ENCODE results near the gene B4GALT4. TPM values are rescaled to one million over a fixed set of nuclear protein-coding genes. Genes with fewer than 3 reads are reported as not detected.
"Not testable (repeated sequence)": the region's sequence is repeated elsewhere in the genome, so short reads cannot be mapped to it uniquely, and the experiment has no call there.

The B4GALT4 gene
- total and polyA plus RNA-seq, 3 experiments from 2014 or later, result 10.6 to 18.0 (median 17.9) TPM

- peaks cover 7 to 32% of the 10 kb centered on the region in 2 donors for H3K27me3 Mint-ChIP-seq
- Histone ChIP-seq H3K36me3 (ENCODE audit: insufficient read depth, low read length) (no peaks in the 10 kb centered on the region), H3K4me3 (ENCODE audit: low read length) (no peak within 1 kb of the TSS), H3K9me3 (ENCODE audit: low read length) (no peaks in the 10 kb centered on the region), H3K27ac (ENCODE audit: low read depth, low read length) (no peak within 1 kb of the TSS), H3K27me3 (ENCODE audit: insufficient read depth, low read length, poor library complexity, severe bottlenecking) (no peaks in the 10 kb centered on the region), H3K4me1 (ENCODE audit: insufficient read depth, low read length) (no peaks in the 10 kb centered on the region)
- peaks cover 0 to 1% (median 0%) of the 10 kb centered on the region in 5 donors for H3K9me3 Mint-ChIP-seq
- ChIA-PET CTCF (no interaction called here), POLR2A (no interaction called here)
- H3K36me3 Mint-ChIP-seq, result peaks cover 0 to 4% (median 0%) of the 10 kb centered on the region in 3 donors
- no peak for DNase-seq
- no peak within 1 kb of the TSS for H3K4me3 Mint-ChIP-seq
- no peaks in the 10 kb centered on the region for H3K4me1 Mint-ChIP-seq
- H3K27ac Mint-ChIP-seq, result peak within 1 kb of the TSS in 1 of 8 donors; percentile 11
Measured at GRCh38 chr3:119173325-119173724, 67.4 kb downstream of the B4GALT4 start, which contains the start of gene UPK1B. Gene UPK1B, plus strand, starts transcription at chr3:119173598. Its CDS starts 13,144 bp downstream, at chr3:119186742.

GRCh38 chr3:119170821-119171220, 69.9 kb downstream of the B4GALT4 start:
- H3K27me3 Mint-ChIP-seq, result peaks cover 3 to 9% of the 10 kb centered on the region in 2 donors
- no peak overlapping the region for H3K4me3 Mint-ChIP-seq
- no peaks in the 10 kb centered on the region for H3K9me3 ChIP-seq (ENCODE audit: low read length)
- ChIA-PET POLR2A (no interaction called here), CTCF (no interaction called here)
- H3K9me3 Mint-ChIP-seq, result no peaks in the 10 kb centered on the region
- no peaks in the 10 kb centered on the region for H3K36me3 ChIP-seq (ENCODE audit: insufficient read depth, low read length)
- no peak overlapping the region for H3K27ac ChIP-seq (ENCODE audit: low read depth, low read length)
- H3K4me1 ChIP-seq (ENCODE audit: insufficient read depth, low read length), result no peaks in the 10 kb centered on the region
- H3K27me3 ChIP-seq (ENCODE audit: insufficient read depth, low read length, poor library complexity, severe bottlenecking), result no peaks in the 10 kb centered on the region
- no peak overlapping the region for H3K27ac Mint-ChIP-seq
- no peak for DNase-seq
- H3K4me1 Mint-ChIP-seq, result no peaks in the 10 kb centered on the region
- no peaks in the 10 kb centered on the region for H3K36me3 Mint-ChIP-seq
- no peak overlapping the region for H3K4me3 ChIP-seq (ENCODE audit: low read length)

DNA sequence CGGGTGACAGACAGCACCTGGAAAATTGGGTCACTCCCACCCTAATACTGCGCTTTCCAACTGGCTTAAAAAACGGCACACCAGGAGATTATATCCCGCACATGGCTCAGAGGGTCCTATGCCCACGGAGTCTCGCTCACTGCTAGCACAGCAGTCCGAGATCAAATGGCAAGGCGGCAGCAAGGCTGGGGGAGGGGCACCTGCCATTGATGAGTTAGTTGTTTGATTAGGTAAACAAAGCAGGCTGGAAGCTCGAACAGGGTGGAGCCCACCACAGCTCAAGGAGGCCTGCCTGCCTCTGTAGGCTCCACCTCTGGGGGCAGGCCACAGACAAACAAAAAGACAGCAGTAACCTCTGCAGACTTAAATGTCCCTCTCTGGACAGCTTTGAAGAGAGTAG, 75.9 kb downstream of the B4GALT4 start:
- Mint-ChIP-seq H3K36me3 (peaks cover 0 to 25% (median 11%) of the 10 kb centered on the region in 3 donors), H3K27me3 (peaks cover 6 to 43% of the 10 kb centered on the region in 2 donors)
- DNase-seq; POLR2A ChIA-PET; CTCF ChIA-PET; H3K9me3 Mint-ChIP-seq; H3K27me3 ChIP-seq (ENCODE audit: insufficient read depth, low read length, poor library complexity, severe bottlenecking); H3K9me3 ChIP-seq (ENCODE audit: low read length); H3K27ac Mint-ChIP-seq; H3K27ac ChIP-seq (ENCODE audit: low read depth, low read length); H3K4me1 Mint-ChIP-seq; H3K4me3 Mint-ChIP-seq; H3K36me3 ChIP-seq (ENCODE audit: insufficient read depth, low read length); H3K4me3 ChIP-seq (ENCODE audit: low read length); H3K4me1 ChIP-seq (ENCODE audit: insufficient read depth, low read length): not testable (repeated sequence)

Other genes with a start within 250 kb of the B4GALT4 start
- under 1 TPM in 1 of 2 experiments, not detected in 1; 0.27 TPM for gene IGSF11, start 206.0 kb downstream of the B4GALT4 start, total RNA-seq
- 0.58 TPM for gene IGSF11, start 206.0 kb downstream of the B4GALT4 start, polyA plus RNA-seq
- not detected for gene TEX55, start 94.7 kb downstream of the B4GALT4 start, total RNA-seq
- not detected for gene TEX55, start 94.7 kb downstream of the B4GALT4 start, polyA plus RNA-seq
- gene UPK1B, start 67.3 kb downstream of the B4GALT4 start, total RNA-seq, result not detected
- gene UPK1B, start 67.3 kb downstream of the B4GALT4 start, polyA plus RNA-seq, result not detected
- 10 to 100 TPM; 24.2 to 25.8 TPM for gene ARHGAP31, start 53.5 kb upstream of the B4GALT4 start, total RNA-seq
- gene ARHGAP31, start 53.5 kb upstream of the B4GALT4 start, polyA plus RNA-seq, result 3.4 TPM
- gene TMEM39A, start 222.7 kb upstream of the B4GALT4 start, total RNA-seq, result 10 to 100 TPM; 44.4 to 45.3 TPM
- gene TMEM39A, start 222.7 kb upstream of the B4GALT4 start, polyA plus RNA-seq, result 22.1 TPM
- gene POGLUT1, start 228.1 kb upstream of the B4GALT4 start, total RNA-seq, result 10 to 100 TPM; 26.9 to 29.6 TPM
- gene POGLUT1, start 228.1 kb upstream of the B4GALT4 start, polyA plus RNA-seq, result 33.0 TPM

All from CD8-positive, alpha-beta memory T cell (primary cell).